HepG2 (cell line): ENCODE results near the gene VAC14. TPM values are rescaled to one million over a fixed set of nuclear protein-coding genes. Genes with fewer than 3 reads are reported as not detected.

Source experiments
- AGO1 ChIP-seq: fragments of 200-400 bp; formaldehyde crosslinking; IDR thresholded peaks from 2 replicates; pipeline ENCODE4 v1.6.1; 2017; ENCODE audit warnings: mild to moderate bottlenecking, low read depth, low read length, moderate library complexity; ENCODE audit not compliant: poor library complexity, severe bottlenecking
- DNMT3B ChIP-seq: conservative IDR thresholded peaks from 2 replicates; pipeline ENCODE4 v1.6.1; 2016; ENCODE audit warnings: missing biosample characterization, control low read depth
- FOXM1 ChIP-seq: sonication (generic); formaldehyde crosslinking; IDR thresholded peaks from 2 replicates; pipeline ENCODE4 v1.5.0; 2020; ENCODE audit warnings: missing genetic modification reagents
- ISL2 ChIP-seq: sonication (generic); formaldehyde crosslinking; IDR thresholded peaks from 2 replicates; pipeline ENCODE4 v1.5.0; 2020; ENCODE audit warnings: missing genetic modification reagents
- RCOR2 ChIP-seq: IDR thresholded peaks from 2 replicates; pipeline ENCODE4 v1.6.1; 2016; ENCODE audit warnings: missing biosample characterization, missing genetic modification reagents
- RNF2 ChIP-seq: fragments of 450-650 bp; conservative IDR thresholded peaks from 2 replicates; pipeline ENCODE4 v1.6.1; 2016; ENCODE audit warnings: low read depth
- ZKSCAN8 ChIP-seq: IDR thresholded peaks from 2 replicates; pipeline ENCODE4 v1.6.1; 2016; ENCODE audit warnings: borderline replicate concordance, missing genetic modification reagents, missing compliant biosample characterization
- ZNF263 ChIP-seq: sonication (generic); formaldehyde crosslinking; IDR thresholded peaks from 2 replicates; pipeline ENCODE4 v1.4.0; 2020; ENCODE audit warnings: missing genetic modification reagents
- ZNF558 ChIP-seq: sonication (generic); formaldehyde crosslinking; IDR thresholded peaks from 2 replicates; pipeline ENCODE4 v1.9.0; 2022; ENCODE audit warnings: mild to moderate bottlenecking, missing genetic modification reagents, borderline replicate concordance
- ZNF572 ChIP-seq: sonication (generic); formaldehyde crosslinking; IDR thresholded peaks from 2 replicates; pipeline ENCODE4 v1.5.1; 2020; ENCODE audit warnings: mild to moderate bottlenecking, missing genetic modification reagents
- ZNF776 ChIP-seq: sonication (generic); formaldehyde crosslinking; IDR thresholded peaks from 2 replicates; pipeline ENCODE4 v1.4.0; 2020; ENCODE audit warnings: mild to moderate bottlenecking, missing genetic modification reagents
- polyA plus RNA-seq, 8 experiments: library from polyadenylated mRNA; depleted of rRNA in 3 of 8; stranded (reverse) in 7 of 8; unstranded in 1 of 8; fragments of >200 nt; fragmentation: Illumina TruSeq in 4 of 8; extraction: Trizol in 4 of 8; gene quantifications; 2 replicates each; pipeline versions ENCODE4 v1.2.1 to v1.2.3, GENCODE V29; 2011 to 2016; ENCODE audit warnings: low read depth in 4 of 8, missing spikeins in 1 of 8, mixed read lengths in 1 of 8; ENCODE audit not compliant: insufficient read depth in 1 of 8
- total RNA-seq, 5 experiments: library from RNA; depleted of rRNA; stranded (reverse); fragments of >200 nt; fragmentation: Illumina TruSeq; extraction: Trizol; gene quantifications; 2 replicates each; pipeline ENCODE4 v1.2.3, GENCODE V29; 2016; ENCODE audit warnings: low read depth in 1 of 5
- TF ChIP-seq, protein P1 (sequence below): IDR thresholded peaks from 2 replicates; pipeline ENCODE4 v1.6.1; 2016; ENCODE audit warnings: control low read depth
- TF ChIP-seq, protein P2 (sequence below): sonication (generic); formaldehyde crosslinking; IDR thresholded peaks from 2 replicates; pipeline ENCODE4 v1.8.0; 2022; ENCODE audit warnings: missing genetic modification reagents, low read depth, mild to moderate bottlenecking, borderline replicate concordance
- TF ChIP-seq, protein P3 (sequence below): sonication (generic); formaldehyde crosslinking; IDR thresholded peaks from 2 replicates; pipeline ENCODE4; 2020; ENCODE audit warnings: missing genetic modification reagents, mild to moderate bottlenecking, borderline replicate concordance
- TF ChIP-seq, protein P4 (sequence below): sonication (generic); formaldehyde crosslinking; IDR thresholded peaks from 2 replicates; pipeline ENCODE4 v1.4.0; 2020; ENCODE audit warnings: mild to moderate bottlenecking, missing genetic modification reagents
- TF ChIP-seq, protein P5 (sequence below): sonication (generic); formaldehyde crosslinking; IDR thresholded peaks from 2 replicates; pipeline ENCODE4 v1.5.0; 2020; ENCODE audit warnings: missing genetic modification reagents
- TF ChIP-seq, protein P6 (sequence below): sonication (generic); formaldehyde crosslinking; IDR thresholded peaks from 2 replicates; pipeline ENCODE4 v1.8.0; 2022; ENCODE audit warnings: low read depth, missing genetic modification reagents
- TF ChIP-seq, protein P7 (sequence below): sonication (generic); formaldehyde crosslinking; IDR thresholded peaks from 2 replicates; pipeline ENCODE4 v1.4.0; 2020; ENCODE audit warnings: missing genetic modification reagents, borderline replicate concordance

The VAC14 gene
- total and polyA plus RNA-seq, 2 of the 13 experiments (the other 11 are each of a cell fraction or from before 2014, with no cell fraction given) = 23.5 to 24.6 TPM

DNA sequence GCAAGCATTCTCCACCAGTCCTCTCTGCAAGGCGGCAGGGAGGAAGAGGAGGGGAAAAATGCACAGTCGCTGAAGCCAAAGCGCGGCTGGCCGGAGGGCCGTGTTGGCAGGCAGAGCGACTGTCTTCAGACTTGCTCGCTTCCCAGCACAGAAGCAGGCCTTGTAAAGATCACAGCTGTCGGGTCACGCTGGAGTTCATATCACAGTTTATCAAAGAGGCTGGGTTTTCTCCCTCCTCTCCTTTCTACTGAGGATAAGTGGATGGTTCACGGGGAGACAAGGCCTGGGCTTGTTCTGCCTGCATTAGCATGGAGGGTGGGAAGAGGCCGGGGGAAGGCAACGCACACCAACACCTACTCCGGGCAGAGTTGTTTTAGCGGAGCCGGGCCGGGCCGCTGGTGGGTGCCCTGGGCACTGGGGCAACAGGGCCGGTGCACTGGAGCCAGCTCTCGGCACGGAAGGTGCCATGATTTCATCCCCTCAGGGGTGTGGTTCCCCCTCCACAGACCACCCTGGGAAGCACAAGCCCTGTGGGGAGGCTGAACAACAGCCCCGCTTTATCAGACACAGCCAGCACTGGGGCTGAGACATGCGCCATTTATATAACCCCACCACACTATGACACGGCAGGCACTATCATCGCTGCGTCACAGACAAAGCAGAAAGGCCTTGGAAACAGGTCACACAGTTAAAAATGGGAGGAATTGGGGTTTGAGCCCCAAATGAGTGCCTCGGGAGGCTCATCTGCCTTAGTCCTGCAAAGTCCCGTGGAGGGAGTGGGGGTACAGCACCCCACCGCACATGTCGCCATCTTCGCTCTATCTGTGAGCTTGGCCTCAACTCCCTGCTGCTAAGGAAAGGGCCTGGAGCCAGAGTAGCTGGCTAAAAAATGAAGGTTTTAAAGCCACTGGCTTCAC lies 74.8 kb downstream of the VAC14 start (continued):
- TF ChIP-seq, protein P1, sequence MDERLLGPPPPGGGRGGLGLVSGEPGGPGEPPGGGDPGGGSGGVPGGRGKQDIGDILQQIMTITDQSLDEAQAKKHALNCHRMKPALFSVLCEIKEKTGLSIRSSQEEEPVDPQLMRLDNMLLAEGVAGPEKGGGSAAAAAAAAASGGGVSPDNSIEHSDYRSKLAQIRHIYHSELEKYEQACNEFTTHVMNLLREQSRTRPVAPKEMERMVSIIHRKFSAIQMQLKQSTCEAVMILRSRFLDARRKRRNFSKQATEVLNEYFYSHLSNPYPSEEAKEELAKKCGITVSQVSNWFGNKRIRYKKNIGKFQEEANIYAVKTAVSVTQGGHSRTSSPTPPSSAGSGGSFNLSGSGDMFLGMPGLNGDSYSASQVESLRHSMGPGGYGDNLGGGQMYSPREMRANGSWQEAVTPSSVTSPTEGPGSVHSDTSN (CRISPR knock-in tag) = no peak; the same call in 1 of the 2 replicates
- TF ChIP-seq DNMT3B (no peak), ZNF572 (no peak; the same call in none of the 2 replicates), ZNF558 (CRISPR knock-in tag) (no peak), ZNF263 (no peak), FOXM1 (CRISPR knock-in tag) (no peak), AGO1 (peak; percentile 61), ZNF776 (CRISPR knock-in tag) (peak; percentile 73; the same call in 1 of the 2 replicates), RCOR2 (CRISPR knock-in tag) (no peak), ISL2 (CRISPR knock-in tag) (no peak), RNF2 (0 out of 2 replicates have a peak, but pooled peaks have one; percentile 4), ZKSCAN8 (CRISPR knock-in tag) (no peak)
- TF ChIP-seq, protein P2, sequence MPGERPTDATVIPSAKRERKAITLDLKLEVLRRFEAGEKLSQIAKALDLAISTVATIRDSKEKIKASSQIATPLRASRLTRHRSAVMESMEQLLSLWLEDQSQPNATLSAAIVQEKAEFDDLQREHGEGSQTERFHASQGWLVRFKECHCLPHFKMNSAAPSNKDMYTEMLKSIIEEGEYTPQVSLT (CRISPR knock-in tag) = no peak
- TF ChIP-seq, protein P3, sequence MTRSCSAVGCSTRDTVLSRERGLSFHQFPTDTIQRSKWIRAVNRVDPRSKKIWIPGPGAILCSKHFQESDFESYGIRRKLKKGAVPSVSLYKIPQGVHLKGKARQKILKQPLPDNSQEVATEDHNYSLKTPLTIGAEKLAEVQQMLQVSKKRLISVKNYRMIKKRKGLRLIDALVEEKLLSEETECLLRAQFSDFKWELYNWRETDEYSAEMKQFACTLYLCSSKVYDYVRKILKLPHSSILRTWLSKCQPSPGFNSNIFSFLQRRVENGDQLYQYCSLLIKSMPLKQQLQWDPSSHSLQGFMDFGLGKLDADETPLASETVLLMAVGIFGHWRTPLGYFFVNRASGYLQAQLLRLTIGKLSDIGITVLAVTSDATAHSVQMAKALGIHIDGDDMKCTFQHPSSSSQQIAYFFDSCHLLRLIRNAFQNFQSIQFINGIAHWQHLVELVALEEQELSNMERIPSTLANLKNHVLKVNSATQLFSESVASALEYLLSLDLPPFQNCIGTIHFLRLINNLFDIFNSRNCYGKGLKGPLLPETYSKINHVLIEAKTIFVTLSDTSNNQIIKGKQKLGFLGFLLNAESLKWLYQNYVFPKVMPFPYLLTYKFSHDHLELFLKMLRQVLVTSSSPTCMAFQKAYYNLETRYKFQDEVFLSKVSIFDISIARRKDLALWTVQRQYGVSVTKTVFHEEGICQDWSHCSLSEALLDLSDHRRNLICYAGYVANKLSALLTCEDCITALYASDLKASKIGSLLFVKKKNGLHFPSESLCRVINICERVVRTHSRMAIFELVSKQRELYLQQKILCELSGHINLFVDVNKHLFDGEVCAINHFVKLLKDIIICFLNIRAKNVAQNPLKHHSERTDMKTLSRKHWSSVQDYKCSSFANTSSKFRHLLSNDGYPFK (CRISPR knock-in tag) = no peak
- TF ChIP-seq, protein P4, sequence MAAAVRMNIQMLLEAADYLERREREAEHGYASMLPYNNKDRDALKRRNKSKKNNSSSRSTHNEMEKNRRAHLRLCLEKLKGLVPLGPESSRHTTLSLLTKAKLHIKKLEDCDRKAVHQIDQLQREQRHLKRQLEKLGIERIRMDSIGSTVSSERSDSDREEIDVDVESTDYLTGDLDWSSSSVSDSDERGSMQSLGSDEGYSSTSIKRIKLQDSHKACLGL (CRISPR knock-in tag) = peak; percentile 69
- TF ChIP-seq, protein P5, sequence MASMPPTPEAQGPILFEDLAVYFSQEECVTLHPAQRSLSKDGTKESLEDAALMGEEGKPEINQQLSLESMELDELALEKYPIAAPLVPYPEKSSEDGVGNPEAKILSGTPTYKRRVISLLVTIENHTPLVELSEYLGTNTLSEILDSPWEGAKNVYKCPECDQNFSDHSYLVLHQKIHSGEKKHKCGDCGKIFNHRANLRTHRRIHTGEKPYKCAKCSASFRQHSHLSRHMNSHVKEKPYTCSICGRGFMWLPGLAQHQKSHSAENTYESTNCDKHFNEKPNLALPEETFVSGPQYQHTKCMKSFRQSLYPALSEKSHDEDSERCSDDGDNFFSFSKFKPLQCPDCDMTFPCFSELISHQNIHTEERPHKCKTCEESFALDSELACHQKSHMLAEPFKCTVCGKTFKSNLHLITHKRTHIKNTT (CRISPR knock-in tag) = no peak
- TF ChIP-seq, protein P6, sequence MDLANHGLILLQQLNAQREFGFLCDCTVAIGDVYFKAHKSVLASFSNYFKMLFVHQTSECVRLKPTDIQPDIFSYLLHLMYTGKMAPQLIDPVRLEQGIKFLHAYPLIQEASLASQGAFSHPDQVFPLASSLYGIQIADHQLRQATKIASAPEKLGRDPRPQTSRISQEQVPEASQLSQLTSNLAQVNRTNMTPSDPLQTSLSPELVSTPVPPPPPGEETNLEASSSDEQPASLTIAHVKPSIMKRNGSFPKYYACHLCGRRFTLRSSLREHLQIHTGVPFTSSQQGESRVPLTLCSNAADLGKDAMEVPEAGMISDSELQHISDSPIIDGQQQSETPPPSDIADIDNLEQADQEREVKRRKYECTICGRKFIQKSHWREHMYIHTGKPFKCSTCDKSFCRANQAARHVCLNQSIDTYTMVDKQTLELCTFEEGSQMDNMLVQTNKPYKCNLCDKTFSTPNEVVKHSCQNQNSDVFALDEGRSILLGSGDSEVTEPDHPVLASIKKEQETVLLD (CRISPR knock-in tag) = peak; percentile 41; the same call in 1 of the 2 replicates
- TF ChIP-seq, protein P7, sequence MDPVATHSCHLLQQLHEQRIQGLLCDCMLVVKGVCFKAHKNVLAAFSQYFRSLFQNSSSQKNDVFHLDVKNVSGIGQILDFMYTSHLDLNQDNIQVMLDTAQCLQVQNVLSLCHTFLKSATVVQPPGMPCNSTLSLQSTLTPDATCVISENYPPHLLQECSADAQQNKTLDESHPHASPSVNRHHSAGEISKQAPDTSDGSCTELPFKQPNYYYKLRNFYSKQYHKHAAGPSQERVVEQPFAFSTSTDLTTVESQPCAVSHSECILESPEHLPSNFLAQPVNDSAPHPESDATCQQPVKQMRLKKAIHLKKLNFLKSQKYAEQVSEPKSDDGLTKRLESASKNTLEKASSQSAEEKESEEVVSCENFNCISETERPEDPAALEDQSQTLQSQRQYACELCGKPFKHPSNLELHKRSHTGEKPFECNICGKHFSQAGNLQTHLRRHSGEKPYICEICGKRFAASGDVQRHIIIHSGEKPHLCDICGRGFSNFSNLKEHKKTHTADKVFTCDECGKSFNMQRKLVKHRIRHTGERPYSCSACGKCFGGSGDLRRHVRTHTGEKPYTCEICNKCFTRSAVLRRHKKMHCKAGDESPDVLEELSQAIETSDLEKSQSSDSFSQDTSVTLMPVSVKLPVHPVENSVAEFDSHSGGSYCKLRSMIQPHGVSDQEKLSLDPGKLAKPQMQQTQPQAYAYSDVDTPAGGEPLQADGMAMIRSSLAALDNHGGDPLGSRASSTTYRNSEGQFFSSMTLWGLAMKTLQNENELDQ (CRISPR knock-in tag) = 0 out of 2 replicates have a peak, but pooled peaks have one; percentile 22
